HG03066 (cell line): Measurements from ENCODE around the gene ZNF485.
"Not testable (repeated sequence)": the region's sequence is repeated elsewhere in the genome, so short reads cannot be mapped to it uniquely, and the experiment has no call there.

ENCODE experiments used
- ATAC-seq: cut with Tn5 transposase; IDR thresholded peaks from one replicate; pipeline ENCODE4 v1.9.1; 2021; ENCODE audit warnings: low read depth; ENCODE audit not compliant: unreplicated experiment

The ZNF485 gene

GRCh38 chr10:43606323-43607198 lies at the start of gene ZNF485:
Gene ZNF485, plus strand, starts transcription at chr10:43606438. Its CDS starts 613 bp downstream, at chr10:43607051.
- ATAC-seq = peak; percentile 99

GRCh38 chr10:43557214-43557613 lies 49.0 kb upstream of the ZNF485 start:
- no peak for ATAC-seq

DNA sequence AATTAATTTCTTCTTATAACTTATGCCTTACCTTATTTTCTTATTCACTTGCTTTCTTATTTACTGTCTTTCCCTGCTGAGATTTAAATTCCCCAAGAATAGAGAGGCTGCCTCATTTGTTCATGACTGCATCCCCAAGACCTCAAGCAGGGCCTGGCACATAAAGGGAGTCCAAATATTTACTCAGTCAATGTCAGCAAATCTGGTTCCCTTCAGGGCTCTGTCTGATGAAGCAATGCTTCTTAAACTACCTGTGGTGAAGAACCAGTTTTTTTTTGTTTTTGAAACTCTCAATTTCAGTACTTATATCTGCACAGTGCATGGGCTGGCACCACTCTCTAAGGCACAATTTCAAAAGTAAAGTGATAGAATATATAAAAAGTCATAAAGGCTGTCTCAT lies 36.6 kb upstream of the ZNF485 start:
- ATAC-seq = no peak

DNA sequence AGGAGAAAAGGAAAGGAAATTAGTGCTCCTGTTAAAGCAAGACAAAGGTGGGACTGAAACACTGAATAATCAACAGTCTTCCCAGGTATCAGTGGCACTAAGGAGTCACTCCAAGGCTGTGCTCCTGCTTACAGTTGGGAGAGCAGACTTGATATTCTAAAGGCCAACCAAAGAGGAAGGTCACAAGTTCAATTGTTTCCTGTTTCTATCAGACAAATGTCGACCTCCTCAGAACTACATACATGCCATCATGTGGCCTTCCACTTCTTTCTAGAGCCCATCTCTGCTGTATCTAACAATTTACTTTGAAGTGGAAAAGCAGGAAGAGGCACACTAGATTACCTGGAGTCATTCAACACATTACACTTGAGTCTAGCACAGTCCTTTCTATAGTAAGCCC lies 35.3 kb upstream of the ZNF485 start:
- ATAC-seq = no peak

- no peak for ATAC-seq
These were observed 32.8 kb upstream of the ZNF485 start for GRCh38 chr10:43573250-43574000.

DNA sequence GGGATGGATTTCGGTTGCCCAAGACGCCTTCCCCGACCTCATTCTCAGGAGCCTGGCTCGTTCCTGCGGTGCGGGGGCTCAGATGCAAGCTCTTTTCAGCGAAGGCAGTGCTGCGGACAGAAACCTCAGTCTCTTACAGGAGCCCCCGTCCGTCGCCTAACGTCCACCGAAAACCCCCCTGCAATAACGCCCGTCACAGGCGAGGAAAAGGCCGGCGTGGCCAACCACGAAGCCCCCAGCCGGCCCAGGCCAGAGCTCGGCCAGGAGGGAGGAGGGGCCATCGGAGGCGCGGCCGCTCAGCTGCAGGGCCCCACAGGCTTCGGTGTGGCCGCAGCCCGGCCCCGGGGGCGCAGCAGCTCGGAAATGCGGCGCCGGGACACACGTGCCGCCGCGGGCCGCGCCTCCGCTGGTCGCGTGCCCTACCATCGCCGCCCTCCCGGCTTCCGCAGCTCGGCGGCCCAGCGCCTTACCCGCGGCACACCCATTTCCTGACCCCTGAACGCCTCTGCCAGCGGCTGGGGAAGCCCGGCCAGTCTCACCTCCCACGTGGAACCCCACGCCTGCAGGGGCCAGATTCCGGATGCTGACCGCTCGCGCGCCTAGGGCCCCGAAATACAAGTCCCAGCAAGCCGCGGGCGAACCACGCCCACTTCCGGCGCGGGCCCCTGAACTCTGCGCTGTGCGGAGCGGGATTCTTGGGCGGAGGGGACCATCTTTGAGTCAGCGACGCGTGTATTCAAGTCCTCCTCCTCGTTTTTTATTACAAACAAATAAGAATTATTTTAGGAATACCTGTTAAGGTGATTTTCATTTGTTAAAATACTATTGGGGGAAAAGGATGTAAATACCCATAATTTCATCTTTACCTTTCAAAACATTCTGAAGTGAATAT lies 32.0 kb upstream of the ZNF485 start, which contains the start of gene ZNF239:
ZNF239 (minus strand) TSS at position 616 of the 892 bp plus-strand sequence. CDS start 16,537 bp downstream, outside the sequence.
- ATAC-seq = peak; percentile 92

GRCh38 chr10:43574906-43575305 lies 31.3 kb upstream of the ZNF485 start:
- ATAC-seq = no peak

GRCh38 chr10:43576062-43576461 lies 30.2 kb upstream of the ZNF485 start:
- ATAC-seq = no peak

- ATAC-seq = no peak
These were observed 29.7 kb upstream of the ZNF485 start for GRCh38 chr10:43576580-43576979.

- ATAC-seq = no peak
These were observed 22.2 kb upstream of the ZNF485 start for GRCh38 chr10:43584051-43584450.

- ATAC-seq = no peak
These were observed 21.2 kb upstream of the ZNF485 start for GRCh38 chr10:43585046-43585445.

GRCh38 chr10:43585981-43586729 lies 20.1 kb upstream of the ZNF485 start:
- no peak for ATAC-seq

DNA sequence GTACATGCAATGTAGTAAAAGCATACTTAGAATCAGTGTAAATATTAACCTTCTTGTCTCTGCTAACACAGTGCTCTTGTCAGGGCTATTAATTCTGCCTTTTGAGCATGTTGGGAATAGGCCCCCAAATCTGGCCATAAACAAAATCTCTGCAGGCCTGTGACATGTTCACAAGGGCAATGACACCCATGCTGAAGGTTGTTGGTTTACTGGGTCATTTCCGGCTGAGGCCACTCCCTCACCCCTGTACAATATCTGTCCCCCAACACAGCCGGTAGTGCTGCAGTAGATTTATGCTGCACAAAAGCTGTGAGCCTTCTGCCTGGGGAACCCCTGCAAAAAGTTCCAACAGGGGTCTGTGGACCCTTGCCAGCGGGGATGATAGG lies 19.5 kb upstream of the ZNF485 start:
- not testable (repeated sequence) for ATAC-seq

- no peak for ATAC-seq
These were observed 14.8 kb upstream of the ZNF485 start for GRCh38 chr10:43591303-43591904.

DNA sequence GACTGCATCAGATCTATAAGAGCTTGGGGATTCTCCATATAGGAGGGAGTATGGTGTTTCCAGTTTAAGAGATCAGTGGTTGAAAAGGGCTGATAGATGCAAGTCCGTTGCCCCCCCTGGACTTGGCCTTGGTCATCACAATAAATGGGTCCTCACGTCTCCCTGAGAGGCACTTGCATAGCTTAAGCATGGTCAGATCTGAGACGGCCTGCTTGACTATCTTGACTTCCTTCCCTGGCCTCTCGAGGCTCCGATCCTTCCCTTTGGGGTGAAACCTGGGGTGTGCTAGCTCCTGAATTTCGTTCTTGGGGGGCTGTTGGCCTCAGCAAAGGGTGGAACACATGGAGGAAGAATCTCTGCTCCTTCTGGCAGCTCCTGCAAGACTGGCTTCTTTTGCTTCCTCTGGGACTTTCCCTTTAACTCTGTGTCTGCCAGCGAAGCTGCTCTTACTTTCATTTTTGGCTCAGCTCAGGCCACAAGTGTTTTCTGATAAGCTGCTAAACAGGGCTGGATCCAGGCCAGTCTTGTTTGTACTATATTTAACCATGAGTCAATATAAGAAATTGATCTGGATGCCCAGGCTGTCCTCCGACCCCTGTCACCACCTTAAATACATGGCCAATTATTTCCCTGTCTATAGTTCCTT lies 11.2 kb upstream of the ZNF485 start:
- ATAC-seq = peak; percentile 87

GRCh38 chr10:43595739-43596298 lies 10.4 kb upstream of the ZNF485 start:
- ATAC-seq = peak; percentile 56

DNA sequence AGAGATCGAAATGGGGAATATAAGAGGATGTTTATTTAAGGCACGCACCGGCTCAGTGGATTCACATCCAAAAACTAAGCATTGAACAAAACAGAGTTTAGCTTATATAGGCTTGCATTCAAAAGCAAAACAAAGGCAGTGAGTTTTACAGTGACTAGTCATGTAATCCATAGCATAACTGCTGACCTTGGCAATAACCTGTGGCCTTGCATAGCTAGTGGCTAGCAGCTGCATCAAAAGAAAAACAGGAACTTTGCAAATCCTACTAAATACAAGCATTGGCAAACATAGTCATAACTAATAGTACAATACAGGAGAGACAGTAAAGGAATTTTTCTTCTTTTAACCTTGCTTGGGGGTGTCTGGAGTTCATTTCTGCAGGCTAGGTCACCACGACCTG lies 9.7 kb upstream of the ZNF485 start:
- ATAC-seq = no peak

DNA sequence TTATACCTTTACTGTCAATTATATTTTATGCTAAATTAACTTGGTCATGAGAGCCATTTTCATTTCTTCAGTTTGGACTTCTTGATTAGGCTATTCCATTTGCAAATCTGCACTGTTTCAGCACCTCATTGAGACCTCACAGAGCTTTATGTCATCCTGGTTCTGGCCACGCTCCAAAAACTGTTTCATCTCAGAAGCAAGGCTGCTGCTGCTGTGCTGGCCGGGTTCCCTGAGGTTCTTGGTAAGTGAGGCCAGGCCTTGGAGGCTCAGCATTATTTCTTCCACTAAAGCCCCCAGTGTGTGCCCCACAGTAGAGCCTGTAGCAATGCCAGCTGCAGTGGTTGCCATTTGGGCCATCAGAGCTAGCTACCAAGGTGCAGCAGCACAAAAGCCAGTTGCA lies 7.8 kb upstream of the ZNF485 start:
- no peak for ATAC-seq

GRCh38 chr10:43599333-43599732 lies 6.9 kb upstream of the ZNF485 start:
- no peak for ATAC-seq
